ENCODE data around the gene SGK1.
A peak's percentile ranks its signal among the peaks of the same experiment; 100 is the strongest.
"Not testable (repeated sequence)": the region's sequence is repeated elsewhere in the genome, so short reads cannot be mapped to it uniquely, and the experiment has no call there.

Gene SGK1

DNA sequence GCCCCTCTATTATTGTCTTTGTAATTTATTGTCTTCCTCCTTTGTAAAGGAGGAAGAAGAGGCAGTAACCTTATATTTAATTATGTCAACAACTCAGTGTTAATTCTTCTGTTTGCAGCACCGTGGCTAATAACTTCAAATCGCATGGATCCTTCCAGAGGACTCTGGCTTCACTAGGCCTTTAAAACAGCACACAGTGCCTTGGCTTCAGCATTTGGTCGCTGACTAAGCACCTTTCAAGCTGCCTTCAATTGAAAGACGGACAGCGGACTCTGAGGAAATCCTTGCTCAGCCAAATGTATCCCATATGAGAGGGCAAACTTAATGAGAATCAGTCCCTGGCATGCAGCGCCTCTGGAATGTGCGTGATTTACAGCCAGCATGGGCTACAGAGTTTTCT, 64.2 kb downstream of the SGK1 start:
- DNase-seq (ENCODE audit: low read depth in 3 of 3): no peak

GRCh38 chr6:134251320-134251719, 66.6 kb downstream of the SGK1 start:
- DNase-seq (ENCODE audit: low read depth in 3 of 3): no peak

- no peak for DNase-seq (ENCODE audit: low read depth in 3 of 3)
These were observed 67.1 kb downstream of the SGK1 start for GRCh38 chr6:134250776-134251175.

DNA sequence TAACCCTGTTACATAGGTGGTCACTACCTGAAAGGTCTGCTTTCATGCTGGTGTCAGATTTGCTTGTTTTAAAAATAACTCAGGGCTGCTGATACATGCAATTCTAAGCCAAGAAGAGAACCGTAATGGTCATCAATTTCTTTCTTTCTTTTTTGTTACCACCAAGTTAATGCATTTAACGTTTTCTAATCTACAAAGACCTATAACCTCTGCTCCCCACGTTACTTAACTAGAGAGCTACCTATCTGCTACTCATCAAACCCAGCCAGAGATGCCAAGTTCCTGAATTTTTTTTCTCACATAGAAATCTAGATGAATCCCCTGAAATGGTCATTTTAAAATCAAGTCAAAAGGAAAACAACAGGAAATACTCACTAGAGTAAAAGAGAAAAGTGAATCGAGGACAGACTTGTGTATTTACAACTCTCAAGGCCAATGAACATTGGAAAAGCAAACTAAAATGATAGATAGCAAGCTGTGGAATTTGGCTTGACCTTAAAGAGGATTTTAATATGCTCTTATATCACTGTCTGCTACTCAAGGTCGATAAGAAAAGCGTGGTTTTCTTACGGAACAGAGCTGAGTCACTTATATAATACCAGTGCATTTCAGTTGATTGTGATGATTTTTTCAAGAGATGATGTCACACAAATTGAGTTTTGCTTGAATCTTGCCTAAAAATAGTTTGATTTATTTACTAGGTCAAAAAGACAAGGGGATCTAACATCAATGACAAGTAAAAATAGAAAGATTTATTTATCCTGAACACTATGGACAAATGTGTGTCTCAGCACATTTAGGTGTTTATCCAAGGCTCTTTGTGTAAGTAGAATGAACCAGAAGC, 67.9 kb downstream of the SGK1 start:
- DNase-seq (ENCODE audit: low read depth in 3 of 3): no peak

GRCh38 chr6:134249239-134249758, 68.6 kb downstream of the SGK1 start:
- no peak for DNase-seq (ENCODE audit: low read depth in 3 of 3)

- no peak for DNase-seq (ENCODE audit: low read depth in 3 of 3)
These were observed 69.9 kb downstream of the SGK1 start for GRCh38 chr6:134247844-134248580.

DNA sequence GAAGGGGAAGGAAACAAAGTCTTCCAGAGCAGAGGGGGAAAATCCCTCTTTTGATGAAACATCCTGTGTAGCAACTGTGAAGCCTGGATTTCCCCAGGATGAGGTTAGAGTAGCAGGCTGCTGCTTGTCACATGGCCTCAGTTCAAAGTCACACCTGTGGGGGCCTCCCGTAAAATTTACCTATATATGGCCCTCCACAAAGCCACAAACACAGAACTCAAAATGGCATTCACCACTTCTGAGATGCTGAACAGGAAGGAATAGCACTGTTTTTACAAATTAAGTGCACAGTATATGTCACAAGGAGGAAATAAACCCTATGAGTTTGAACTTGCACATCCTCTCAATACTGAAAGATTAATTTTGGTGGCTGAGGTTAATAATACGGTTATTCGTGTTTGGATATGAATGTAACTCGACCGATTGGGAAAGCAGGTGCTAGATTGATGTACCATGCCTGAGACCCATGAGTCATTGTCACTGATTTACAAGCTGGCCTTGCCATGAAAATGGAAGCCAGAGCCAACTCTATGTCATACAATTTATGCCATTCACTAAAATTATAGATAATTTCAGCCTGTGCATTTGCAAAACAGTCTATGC, 70.6 kb downstream of the SGK1 start:
- DNase-seq (ENCODE audit: low read depth in 3 of 3): peak; percentile 19 to 48 (median 29)

GRCh38 chr6:134245706-134246105, 72.2 kb downstream of the SGK1 start:
- DNase-seq (ENCODE audit: low read depth in 3 of 3): no peak

- no peak for DNase-seq (ENCODE audit: low read depth in 3 of 3)
These were observed 72.9 kb downstream of the SGK1 start for GRCh38 chr6:134245041-134245440.

GRCh38 chr6:134240665-134241431, 77.1 kb downstream of the SGK1 start:
- DNase-seq (ENCODE audit: low read depth in 3 of 3): peak; percentile 19 to 36 (median 31)

- no peak for DNase-seq (ENCODE audit: low read depth in 3 of 3)
These were observed 78.7 kb downstream of the SGK1 start for GRCh38 chr6:134238960-134239795.

DNA sequence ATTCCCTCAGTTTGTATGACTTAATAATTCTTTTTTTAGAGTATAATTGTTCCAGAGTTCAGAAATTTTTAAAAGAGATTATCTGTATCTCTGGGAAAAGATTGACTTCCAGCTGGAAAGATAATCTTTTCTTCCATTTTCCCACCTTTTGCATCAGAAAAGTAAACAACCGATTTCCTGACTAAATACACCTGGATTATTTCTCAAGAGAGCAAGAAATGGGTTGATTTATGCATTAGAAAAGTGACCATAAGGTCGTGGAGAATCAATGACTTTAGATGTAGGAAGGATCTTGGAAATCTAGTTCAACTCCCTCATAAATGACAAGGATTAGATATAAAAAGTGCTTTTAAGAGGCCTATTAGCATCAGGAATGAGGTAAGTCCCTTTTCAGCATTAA, 79.9 kb downstream of the SGK1 start:
- DNase-seq (ENCODE audit: low read depth in 3 of 3): no peak

DNA sequence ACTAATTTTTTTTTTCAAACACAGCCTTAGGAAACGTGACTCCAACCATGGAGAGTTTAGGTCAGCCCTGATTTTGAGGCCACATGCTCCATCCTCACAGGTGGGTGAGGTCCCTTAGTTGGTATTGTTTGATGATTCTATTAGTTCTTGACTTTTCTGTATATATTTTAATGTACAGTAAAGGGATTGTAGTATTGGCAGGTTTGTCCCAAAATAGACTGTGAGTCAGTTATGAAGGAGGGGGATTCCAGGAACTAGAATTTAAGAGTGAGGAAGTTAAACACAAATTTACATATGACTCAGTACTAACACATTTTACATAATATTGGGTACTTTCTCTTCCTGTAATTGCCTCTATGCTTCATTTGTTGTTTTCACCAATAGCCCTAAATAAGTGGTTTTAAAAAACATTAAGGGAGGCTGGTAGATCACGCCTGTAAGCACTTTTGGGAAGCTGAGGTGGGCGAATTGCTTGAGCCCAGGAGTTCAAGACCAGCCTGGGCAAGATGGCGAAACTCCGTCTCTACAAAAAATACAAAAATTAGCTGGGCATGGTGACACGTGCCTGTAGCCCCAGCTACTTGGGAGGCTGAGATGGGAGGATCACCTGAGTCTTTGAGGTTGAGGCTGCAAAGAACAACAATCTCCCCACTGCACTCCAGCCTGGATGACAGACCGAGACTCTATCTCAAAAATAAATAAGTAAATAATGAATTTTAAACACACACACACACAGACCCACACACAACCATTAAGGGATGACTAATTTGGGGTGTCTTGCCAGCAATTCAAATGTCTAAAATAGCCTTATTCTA, 81.8 kb downstream of the SGK1 start:
- no peak for DNase-seq (ENCODE audit: low read depth in 3 of 3)

DNA sequence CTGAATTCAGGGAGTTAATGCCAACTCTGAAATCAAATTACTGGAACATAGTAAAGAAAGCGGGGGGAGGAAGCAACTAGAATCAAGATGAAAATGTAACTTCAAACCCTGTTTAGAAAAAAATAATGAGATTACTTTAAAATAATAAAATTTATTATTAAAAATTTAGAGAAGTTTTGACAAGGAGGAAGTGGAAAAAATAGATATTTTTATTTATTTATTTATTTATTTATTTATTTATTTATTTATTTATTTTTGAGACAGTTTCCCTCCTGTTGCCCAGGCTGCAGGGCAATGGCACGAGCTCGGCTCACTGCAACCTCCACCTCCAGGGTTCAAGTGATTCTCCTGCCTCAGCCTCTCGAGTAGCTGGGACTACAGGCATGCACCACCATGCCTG, 82.6 kb downstream of the SGK1 start:
- DNase-seq (ENCODE audit: low read depth in 3 of 3): not testable (repeated sequence)

DNA sequence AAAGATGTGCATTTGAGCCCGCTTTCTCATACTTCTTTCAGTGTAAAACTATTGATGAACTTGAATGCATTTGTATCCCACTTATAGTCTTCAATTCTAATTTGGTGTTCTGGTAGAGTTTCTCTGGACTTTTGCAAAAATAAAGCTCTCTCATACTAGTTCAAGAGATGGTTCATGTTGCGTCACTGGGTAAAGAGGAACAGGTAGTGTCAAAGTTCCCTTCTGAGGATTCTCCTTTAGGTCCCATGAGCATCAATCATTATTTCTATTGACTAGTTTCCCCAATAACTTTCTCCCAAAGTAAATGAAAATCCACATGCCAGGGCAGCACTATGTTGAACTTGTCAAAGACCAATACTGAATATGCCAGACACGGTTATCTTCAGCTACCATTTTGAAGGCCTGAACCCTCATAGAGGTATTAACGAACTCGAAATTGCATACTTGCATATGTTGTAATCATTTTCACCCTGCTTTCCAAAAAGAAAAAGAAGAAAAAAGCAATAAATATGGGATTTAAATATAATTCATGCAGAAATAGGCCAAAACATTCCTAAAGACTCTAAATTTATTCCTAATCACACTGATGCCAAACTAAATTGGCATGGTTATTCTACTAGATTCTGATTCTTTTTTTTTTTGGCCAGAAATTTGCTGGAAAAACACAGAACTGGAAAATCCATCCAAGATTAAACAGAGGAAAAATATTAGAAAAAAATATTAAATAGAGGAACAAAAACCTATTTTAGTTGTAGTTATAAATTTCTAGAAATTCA, 84.5 kb downstream of the SGK1 start:
- DNase-seq (ENCODE audit: low read depth in 3 of 3): no peak

GRCh38 chr6:134230940-134231339, 87.0 kb downstream of the SGK1 start:
- no peak for DNase-seq (ENCODE audit: low read depth in 3 of 3)

DNA sequence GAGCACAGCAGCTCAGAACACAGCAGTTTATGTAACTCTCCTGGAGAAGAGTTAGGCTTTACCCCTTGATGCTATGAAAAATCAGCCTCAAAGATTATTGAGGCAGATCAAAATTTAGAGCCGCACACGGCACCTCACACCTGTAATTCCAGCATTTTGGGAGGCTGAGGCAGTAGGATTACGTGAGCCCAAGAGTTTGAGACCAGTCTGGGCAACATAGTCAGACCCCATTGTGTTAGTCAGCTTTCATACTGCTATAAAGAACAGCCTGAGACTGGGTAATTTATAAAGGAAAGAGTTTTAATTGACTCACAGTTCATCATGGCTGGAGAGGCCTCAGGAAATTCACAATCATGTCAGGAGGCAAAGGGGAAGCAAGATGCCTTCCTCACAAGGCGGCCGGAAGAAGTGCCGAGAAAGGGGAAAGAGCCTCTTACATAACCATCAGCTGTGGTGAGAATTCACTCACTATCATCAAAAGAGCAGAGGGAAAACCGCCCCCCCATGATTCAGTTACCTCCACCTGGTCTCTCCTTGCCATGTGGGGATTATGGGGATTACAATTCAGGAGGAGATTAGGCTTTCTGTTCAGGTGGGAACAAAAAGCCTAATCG, 87.7 kb downstream of the SGK1 start:
- DNase-seq (ENCODE audit: low read depth in 3 of 3): no peak

GRCh38 chr6:134229520-134229919, 88.4 kb downstream of the SGK1 start:
- DNase-seq (ENCODE audit: low read depth in 3 of 3): no peak
